Neural progenitor cell (in vitro differentiated cells): ENCODE data around the gene CHMP2A.

Experiments
- CTCF ChIP-seq: fragments of 200-600 bp; sonication (generic); IDR thresholded peaks from 2 replicates; pipeline ENCODE4 v1.5.1; 2017; ENCODE audit warnings: antibody characterized with exemption, mild to moderate bottlenecking
- EZH2 ChIP-seq: fragments of 200-600 bp; sonication (generic); IDR thresholded peaks from 2 replicates; pipeline ENCODE4 v1.6.1; 2017; ENCODE audit warnings: antibody characterized with exemption, mild to moderate bottlenecking, moderate library complexity
- EZH2phosphoT487 ChIP-seq: fragments of 200-600 bp; sonication (generic); IDR thresholded peaks from 2 replicates; pipeline ENCODE4 v1.6.1; 2017; ENCODE audit warnings: antibody characterized with exemption

GRCh38 chr19:58518256-58519086 lies 36.4 kb downstream of the CHMP2A start:
- TF ChIP-seq EZH2 (no peak), CTCF (no peak), EZH2phosphoT487 (no peak)
